Suprapubic skin (tissue), 4 donors: Measurements from ENCODE around the gene TBC1D22A. TPM values are rescaled to one million over a fixed set of nuclear protein-coding genes. Genes with fewer than 3 reads are reported as not detected.

Source experiments
- DNase-seq, 2 donors: peaks; one replicate each; pipeline ENCODE4 v3.0.0-alpha.2; 2019; ENCODE audit warnings: low spot score in 2 of 2
- H3K27ac ChIP-seq: fragments of 200-600 bp; sonication (generic); one replicate; pipeline ENCODE4 v1.5.1; 2019
- H3K27me3 ChIP-seq: fragments of 200-600 bp; sonication (generic); one replicate; pipeline ENCODE4 v1.5.1; 2019
- H3K36me3 ChIP-seq: fragments of 200-600 bp; sonication (generic); one replicate; pipeline ENCODE4 v1.5.1; 2019
- H3K4me1 ChIP-seq: fragments of 200-600 bp; sonication (generic); one replicate; pipeline ENCODE4 v1.5.1; 2019
- H3K4me3 ChIP-seq: fragments of 200-600 bp; sonication (generic); one replicate; pipeline ENCODE4 v1.5.1; 2019; ENCODE audit warnings: mild to moderate bottlenecking
- H3K9me3 ChIP-seq: fragments of 200-600 bp; sonication (generic); one replicate; pipeline ENCODE4 v1.5.1; 2019
- EP300 ChIP-seq: sonication (generic); formaldehyde crosslinking; IDR thresholded peaks from one replicate; pipeline ENCODE4 v1.6.1; 2017; ENCODE audit warnings: antibody characterized with exemption
- POLR2A ChIP-seq, 2 donors: fragments of 450-650 bp; IDR thresholded peaks; one replicate each; pipeline ENCODE4 v1.6.1; 2017; ENCODE audit warnings: antibody characterized with exemption in 2 of 2, mild to moderate bottlenecking in 2 of 2, moderate library complexity in 2 of 2
- POLR2AphosphoS5 ChIP-seq, 3 donors: sonication (generic); formaldehyde crosslinking; IDR thresholded peaks; one replicate each; pipeline ENCODE4 v1.6.1; 2017; ENCODE audit warnings: antibody characterized with exemption in 3 of 3
- WGBS: methylation state at CpG from one replicate; pipeline ENCODE4 v1.1.5; 2018; 5-methylcytosine and 5-hydroxymethylcytosine counted together
- total RNA-seq, 4 donors: library from RNA; depleted of rRNA; stranded (reverse); fragments of >200 nt; gene quantifications; one replicate each; pipeline ENCODE4 v1.1.0, GENCODE V29; 2016
- TF ChIP-seq, protein P1 (sequence below), 2 donors: fragments of 200-600 bp in 1 of 2; fragments of 450-650 bp in 1 of 2; sonication (generic) in 1 of 2; IDR thresholded peaks; one replicate each; pipeline ENCODE4 v1.5.1; 2016 to 2019; ENCODE audit warnings: antibody characterized with exemption in 2 of 2, mild to moderate bottlenecking in 1 of 2, moderate library complexity in 1 of 2

The TBC1D22A gene
- total RNA-seq, 4 donors from 2014 or later, result 24.8 to 43.2 (median 35.4) TPM

DNA sequence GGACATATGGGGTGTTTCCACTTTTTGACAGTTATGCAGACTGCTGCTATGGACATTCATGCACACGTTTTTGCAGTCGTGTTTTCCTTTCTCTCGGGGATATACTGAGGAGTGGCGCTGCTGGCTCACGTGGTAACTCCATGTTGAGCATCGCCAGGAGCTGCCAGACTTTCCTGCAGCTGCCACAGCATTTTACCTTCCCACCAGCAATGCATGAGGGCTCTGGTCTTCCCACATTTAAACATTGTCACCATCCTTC, 95.4 kb downstream of the TBC1D22A start:
- TF ChIP-seq POLR2AphosphoS5 (IDR thresholded peaks at IDR 0.05) (no peak), POLR2A (IDR thresholded peaks at IDR 0.05) (no peak), EP300 (no peak)
- TF ChIP-seq, protein P1, sequence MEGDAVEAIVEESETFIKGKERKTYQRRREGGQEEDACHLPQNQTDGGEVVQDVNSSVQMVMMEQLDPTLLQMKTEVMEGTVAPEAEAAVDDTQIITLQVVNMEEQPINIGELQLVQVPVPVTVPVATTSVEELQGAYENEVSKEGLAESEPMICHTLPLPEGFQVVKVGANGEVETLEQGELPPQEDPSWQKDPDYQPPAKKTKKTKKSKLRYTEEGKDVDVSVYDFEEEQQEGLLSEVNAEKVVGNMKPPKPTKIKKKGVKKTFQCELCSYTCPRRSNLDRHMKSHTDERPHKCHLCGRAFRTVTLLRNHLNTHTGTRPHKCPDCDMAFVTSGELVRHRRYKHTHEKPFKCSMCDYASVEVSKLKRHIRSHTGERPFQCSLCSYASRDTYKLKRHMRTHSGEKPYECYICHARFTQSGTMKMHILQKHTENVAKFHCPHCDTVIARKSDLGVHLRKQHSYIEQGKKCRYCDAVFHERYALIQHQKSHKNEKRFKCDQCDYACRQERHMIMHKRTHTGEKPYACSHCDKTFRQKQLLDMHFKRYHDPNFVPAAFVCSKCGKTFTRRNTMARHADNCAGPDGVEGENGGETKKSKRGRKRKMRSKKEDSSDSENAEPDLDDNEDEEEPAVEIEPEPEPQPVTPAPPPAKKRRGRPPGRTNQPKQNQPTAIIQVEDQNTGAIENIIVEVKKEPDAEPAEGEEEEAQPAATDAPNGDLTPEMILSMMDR (IDR thresholded peaks at IDR 0.05), result no peak
- Histone ChIP-seq H3K4me1 (no peaks in the 10 kb centered on the region), H3K9me3 (no peaks in the 10 kb centered on the region), H3K4me3 (no peak overlapping the region), H3K27me3 (no peaks in the 10 kb centered on the region), H3K36me3 (peaks cover 2% of the 10 kb centered on the region), H3K27ac (no peak overlapping the region)
- no peak for DNase-seq
- WGBS, result 89% methylated on average over 6 of the region's 6 CpGs

DNA sequence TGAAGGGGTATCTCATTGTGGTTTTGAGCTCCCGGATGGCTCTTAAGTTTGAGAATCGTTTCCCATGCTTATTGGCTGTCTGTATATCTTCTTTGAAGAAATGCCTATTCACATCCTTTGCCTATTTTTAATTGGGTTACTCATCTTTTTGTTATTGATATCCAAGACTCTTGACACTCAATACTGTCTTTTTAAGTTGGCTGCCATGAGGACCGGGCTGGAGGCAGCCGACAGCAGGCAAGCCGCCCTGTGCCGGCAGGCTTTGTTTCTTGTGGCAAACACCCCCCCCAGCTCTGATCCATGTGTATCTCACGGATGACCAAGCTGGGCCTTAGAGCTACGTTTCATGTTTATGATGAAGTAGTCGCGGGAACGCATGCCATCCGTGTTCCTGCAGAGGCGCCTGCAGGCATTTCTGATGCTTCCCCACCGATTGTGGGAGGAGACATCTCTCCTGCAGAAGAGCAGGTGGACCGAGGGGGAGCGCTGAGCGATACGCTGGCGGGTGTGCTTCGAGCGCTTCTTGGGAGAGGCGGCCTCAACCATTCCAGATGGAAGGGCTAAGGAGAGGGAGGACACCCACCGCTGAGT, 95.8 kb downstream of the TBC1D22A start:
- WGBS, result 96% methylated on average over 23 of the region's 23 CpGs
- H3K27ac ChIP-seq, result no peak overlapping the region
- no peaks in the 10 kb centered on the region for H3K27me3 ChIP-seq
- no peaks in the 10 kb centered on the region for H3K9me3 ChIP-seq
- TF ChIP-seq, protein P1 (IDR thresholded peaks at IDR 0.05), result no peak
- TF ChIP-seq POLR2A (IDR thresholded peaks at IDR 0.05), result no peak
- TF ChIP-seq POLR2AphosphoS5 (IDR thresholded peaks at IDR 0.05), result no peak
- no peak for TF ChIP-seq EP300
- H3K4me1 ChIP-seq, result no peaks in the 10 kb centered on the region
- DNase-seq, result no peak
- no peak overlapping the region for H3K4me3 ChIP-seq
- H3K36me3 ChIP-seq, result no peaks in the 10 kb centered on the region

DNA sequence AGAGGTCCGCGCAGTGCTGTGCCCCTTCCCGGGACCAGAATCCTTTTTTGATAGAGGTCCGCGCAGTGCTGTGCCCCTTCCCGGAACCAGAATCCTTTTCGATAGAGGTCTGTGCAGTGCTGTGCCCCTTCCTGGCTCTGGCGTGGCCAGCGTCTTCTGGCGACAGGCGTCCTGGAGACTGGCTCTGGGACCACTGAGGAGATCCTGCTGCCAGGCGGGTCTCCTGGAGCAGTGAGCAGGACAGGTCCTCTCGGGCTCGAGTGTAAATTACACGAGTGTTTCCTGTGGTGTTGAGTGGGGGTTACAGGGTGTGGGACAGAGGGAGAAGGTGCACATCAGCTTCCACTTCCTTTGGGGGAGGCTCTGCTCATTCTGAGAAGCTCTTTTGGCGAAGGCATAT, 98.1 kb downstream of the TBC1D22A start:
- no peak overlapping the region for H3K4me3 ChIP-seq
- TF ChIP-seq, protein P1 (IDR thresholded peaks at IDR 0.05), result no peak
- TF ChIP-seq POLR2AphosphoS5 (IDR thresholded peaks at IDR 0.05) (no peak), POLR2A (IDR thresholded peaks at IDR 0.05) (no peak), EP300 (no peak)
- no peaks in the 10 kb centered on the region for H3K9me3 ChIP-seq
- H3K27ac ChIP-seq, result no peak overlapping the region
- no peaks in the 10 kb centered on the region for H3K36me3 ChIP-seq
- H3K4me1 ChIP-seq, result no peaks in the 10 kb centered on the region
- WGBS, result 97% methylated on average over 16 of the region's 16 CpGs
- H3K27me3 ChIP-seq, result no peaks in the 10 kb centered on the region
- DNase-seq, result no peak

DNA sequence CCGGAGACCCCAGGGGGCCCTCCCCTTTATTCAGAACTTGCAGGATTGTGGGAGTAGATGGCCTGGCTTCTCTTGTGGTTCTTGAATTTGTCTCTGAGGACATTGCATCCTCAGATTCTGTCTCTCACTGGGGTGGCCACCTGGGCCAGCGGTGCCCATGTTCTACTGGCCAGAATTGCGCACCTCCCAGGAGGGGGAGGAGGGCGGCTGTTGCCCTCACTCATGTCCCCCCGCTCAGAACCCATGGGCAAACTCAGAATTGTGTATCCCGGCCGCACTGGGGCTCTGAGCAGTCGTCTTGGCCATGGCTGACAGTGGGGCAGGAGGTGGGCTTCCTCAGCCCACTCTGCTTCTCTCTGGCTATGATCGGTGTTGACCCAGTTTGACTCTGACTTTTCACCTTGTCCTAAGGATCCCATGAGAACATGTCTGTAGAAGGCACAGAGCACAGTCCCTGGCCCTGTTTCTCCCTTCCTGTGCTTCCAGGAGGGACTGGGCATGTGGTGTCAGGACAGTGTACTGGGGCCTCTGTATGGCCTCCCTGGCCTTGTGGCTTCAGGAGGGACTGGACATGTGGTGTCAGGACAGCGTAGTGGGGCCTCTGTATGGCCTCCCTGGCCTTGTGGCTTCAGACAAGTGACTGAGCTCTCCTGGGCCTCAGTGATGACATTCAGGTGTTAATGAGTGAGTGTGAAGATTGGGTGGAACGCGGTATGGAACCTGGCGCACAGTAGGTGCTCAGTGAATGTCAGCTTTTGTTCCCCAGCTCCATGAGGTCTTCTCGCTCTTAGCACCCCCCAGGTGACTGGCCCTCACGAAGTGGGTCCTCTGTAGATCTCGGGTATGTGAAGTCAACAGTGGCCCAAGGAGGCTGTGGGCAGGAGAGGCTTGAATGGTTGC, 99.3 kb downstream of the TBC1D22A start:
- Histone ChIP-seq H3K27me3 (no peaks in the 10 kb centered on the region), H3K4me3 (no peak overlapping the region), H3K9me3 (no peaks in the 10 kb centered on the region), H3K4me1 (no peaks in the 10 kb centered on the region), H3K27ac (no peak overlapping the region), H3K36me3 (no peaks in the 10 kb centered on the region)
- TF ChIP-seq POLR2AphosphoS5 (IDR thresholded peaks at IDR 0.05) (no peak), EP300 (no peak), POLR2A (IDR thresholded peaks at IDR 0.05) (no peak)
- TF ChIP-seq, protein P1 (IDR thresholded peaks at IDR 0.05), result no peak
- DNase-seq, result no peak
- 97% methylated on average over 16 of the region's 16 CpGs for WGBS
